ENCODE results near the gene MGAT2.
"Not testable (repeated sequence)": the region's sequence is repeated elsewhere in the genome, so short reads cannot be mapped to it uniquely, and the experiment has no call there.

MGAT2 gene

GRCh38 chr14:49640540-49641417 lies 20.2 kb downstream of the MGAT2 start:
- no peaks in the 10 kb centered on the region for H3K4me1 ChIP-seq (ENCODE audit: control insufficient read depth, insufficient read depth, low read length)

GRCh38 chr14:49641697-49642129 lies 21.1 kb downstream of the MGAT2 start:
- Histone ChIP-seq H3K4me3 (ENCODE audit: low read length) (peak overlapping the region; percentile 10), H3K27ac (ENCODE audit: low read depth, low read length) (peak overlapping the region; percentile 27), H3K27me3 (ENCODE audit: control insufficient read depth, insufficient read depth, low read length) (no peaks in the 10 kb centered on the region), H3K36me3 (ENCODE audit: control insufficient read depth, insufficient read depth, low read length) (no peaks in the 10 kb centered on the region), H3K9ac (ENCODE audit: low read length) (no peak overlapping the region), H3K4me1 (ENCODE audit: control insufficient read depth, insufficient read depth, low read length) (no peaks in the 10 kb centered on the region)

More at GRCh38 chr14:49640540-49641417, 20.2 kb downstream of the MGAT2 start:
- H3K27ac ChIP-seq (ENCODE audit: low read depth, low read length): no peak overlapping the region
- no peak overlapping the region for H3K4me3 ChIP-seq (ENCODE audit: low read length)
- no peak overlapping the region for H3K9ac ChIP-seq (ENCODE audit: low read length)
- H3K36me3 ChIP-seq (ENCODE audit: control insufficient read depth, insufficient read depth, low read length): no peaks in the 10 kb centered on the region
- no peaks in the 10 kb centered on the region for H3K27me3 ChIP-seq (ENCODE audit: control insufficient read depth, insufficient read depth, low read length)

- Histone ChIP-seq H3K4me1 (ENCODE audit: control insufficient read depth, insufficient read depth, low read length) (no peaks in the 10 kb centered on the region), H3K27ac (ENCODE audit: low read depth, low read length) (peak overlapping the region; percentile 27), H3K4me3 (ENCODE audit: low read length) (no peak overlapping the region), H3K27me3 (ENCODE audit: control insufficient read depth, insufficient read depth, low read length) (no peaks in the 10 kb centered on the region), H3K9ac (ENCODE audit: low read length) (no peak overlapping the region), H3K36me3 (ENCODE audit: control insufficient read depth, insufficient read depth, low read length) (no peaks in the 10 kb centered on the region)
These were observed 21.6 kb downstream of the MGAT2 start for GRCh38 chr14:49642163-49642562.

DNA sequence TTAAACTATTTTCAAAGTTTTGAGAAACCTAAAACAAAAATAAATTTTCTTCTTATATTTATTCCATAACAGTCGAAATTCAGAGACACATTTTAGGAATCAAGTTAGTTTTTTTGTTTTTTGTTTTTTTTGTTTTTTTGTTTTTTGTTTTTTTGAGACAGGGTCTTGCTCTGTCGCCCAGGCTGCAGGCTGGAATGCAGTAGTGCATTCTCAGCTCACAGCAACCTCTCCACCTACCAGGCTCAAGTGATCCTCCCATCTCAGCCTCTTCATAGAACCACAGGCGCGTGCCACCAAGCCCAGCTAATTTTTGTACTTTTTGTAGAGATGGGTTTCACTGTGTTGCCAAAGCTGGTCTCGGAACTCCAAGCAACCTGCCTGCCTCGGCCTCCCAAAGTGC lies 32.9 kb downstream of the MGAT2 start:
- H3K27me3 ChIP-seq (ENCODE audit: control insufficient read depth, insufficient read depth, low read length): no peaks in the 10 kb centered on the region
- no peak overlapping the region for H3K27ac ChIP-seq (ENCODE audit: low read depth, low read length)
- no peak overlapping the region for H3K4me3 ChIP-seq (ENCODE audit: low read length)
- H3K9ac ChIP-seq (ENCODE audit: low read length): no peak overlapping the region
- no peaks in the 10 kb centered on the region for H3K36me3 ChIP-seq (ENCODE audit: control insufficient read depth, insufficient read depth, low read length)
- H3K4me1 ChIP-seq (ENCODE audit: control insufficient read depth, insufficient read depth, low read length): no peaks in the 10 kb centered on the region

GRCh38 chr14:49654511-49654910 lies 33.9 kb downstream of the MGAT2 start:
- Histone ChIP-seq H3K36me3 (ENCODE audit: control insufficient read depth, insufficient read depth, low read length) (no peaks in the 10 kb centered on the region), H3K27ac (ENCODE audit: low read depth, low read length) (no peak overlapping the region), H3K4me1 (ENCODE audit: control insufficient read depth, insufficient read depth, low read length) (no peaks in the 10 kb centered on the region), H3K27me3 (ENCODE audit: control insufficient read depth, insufficient read depth, low read length) (no peaks in the 10 kb centered on the region), H3K4me3 (ENCODE audit: low read length) (no peak overlapping the region), H3K9ac (ENCODE audit: low read length) (no peak overlapping the region)

- not testable (repeated sequence) for H3K4me1 ChIP-seq (ENCODE audit: control insufficient read depth, insufficient read depth, low read length)
These were observed 36.9 kb downstream of the MGAT2 start for GRCh38 chr14:49657500-49657899.

DNA sequence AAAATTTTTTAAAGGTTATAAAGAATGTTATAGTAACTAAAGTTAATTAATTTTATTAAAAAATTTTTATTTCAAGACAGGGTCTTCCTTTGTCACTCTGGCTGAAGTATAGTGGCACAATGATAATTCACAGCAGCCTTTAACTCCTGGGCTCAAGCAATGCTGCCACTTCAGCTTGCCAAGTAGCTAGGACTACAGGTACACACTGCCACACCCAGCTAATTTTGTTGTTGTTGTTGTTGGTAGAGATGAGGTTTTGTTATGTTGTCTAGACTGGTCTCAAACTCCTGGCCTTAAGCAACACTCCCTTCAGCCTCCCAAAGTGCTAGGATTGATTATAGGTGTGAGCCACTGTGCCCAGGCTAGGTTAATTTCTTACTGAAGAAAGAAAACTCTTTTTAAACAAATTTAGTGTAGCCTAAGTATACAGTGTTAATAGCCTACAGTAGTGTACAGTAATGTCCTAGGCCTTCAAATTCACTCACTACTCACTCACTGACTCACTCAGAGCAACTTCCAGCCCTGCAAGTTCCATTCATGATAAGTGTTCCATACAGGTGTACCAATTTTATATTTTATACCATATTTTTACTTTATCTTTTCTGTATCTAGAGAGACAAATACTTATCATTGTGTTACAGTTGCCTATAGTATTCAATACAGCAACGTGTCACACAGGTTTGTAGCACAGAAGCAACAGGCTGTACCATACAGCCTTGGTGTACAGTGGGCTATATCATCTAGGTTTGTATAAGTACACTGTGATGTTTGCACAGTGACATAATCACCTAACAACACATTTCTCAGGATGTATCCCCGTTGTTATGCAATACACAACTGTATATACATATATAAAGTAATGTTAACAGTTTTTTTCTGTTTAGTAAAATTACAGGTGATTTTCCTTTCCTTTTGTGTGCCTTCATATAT lies 39.2 kb downstream of the MGAT2 start:
- H3K9ac ChIP-seq (ENCODE audit: low read length): no peak overlapping the region
- no peak overlapping the region for H3K4me3 ChIP-seq (ENCODE audit: low read length)
- no peaks in the 10 kb centered on the region for H3K4me1 ChIP-seq (ENCODE audit: control insufficient read depth, insufficient read depth, low read length)
- no peaks in the 10 kb centered on the region for H3K36me3 ChIP-seq (ENCODE audit: control insufficient read depth, insufficient read depth, low read length)
- H3K27ac ChIP-seq (ENCODE audit: low read depth, low read length): no peak overlapping the region
- H3K27me3 ChIP-seq (ENCODE audit: control insufficient read depth, insufficient read depth, low read length): no peaks in the 10 kb centered on the region

More at GRCh38 chr14:49657500-49657899, 36.9 kb downstream of the MGAT2 start:
- not testable (repeated sequence) for H3K27ac ChIP-seq (ENCODE audit: low read depth, low read length); H3K9ac ChIP-seq (ENCODE audit: low read length); H3K27me3 ChIP-seq (ENCODE audit: control insufficient read depth, insufficient read depth, low read length); H3K36me3 ChIP-seq (ENCODE audit: control insufficient read depth, insufficient read depth, low read length); H3K4me3 ChIP-seq (ENCODE audit: low read length)

DNA sequence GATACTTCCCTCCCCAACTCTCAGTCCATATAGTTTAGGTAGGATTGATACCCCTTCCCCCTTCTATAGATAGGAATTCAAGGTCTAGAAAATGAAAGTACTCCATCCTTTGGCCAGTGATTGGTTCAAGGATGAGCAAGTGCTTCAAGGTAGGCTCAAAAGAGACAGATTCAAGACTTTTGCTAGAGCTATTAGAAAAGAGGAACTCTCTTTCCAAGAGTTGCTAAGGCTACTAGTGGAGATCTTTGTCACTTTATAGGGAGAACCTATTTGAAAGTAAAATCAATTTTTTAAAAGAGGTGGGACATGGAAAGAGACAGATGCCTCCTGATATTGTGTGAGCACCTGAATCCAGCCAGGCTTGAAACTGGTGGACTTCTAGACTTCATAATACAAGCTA lies 49.9 kb downstream of the MGAT2 start:
- Histone ChIP-seq H3K27ac (ENCODE audit: low read depth, low read length) (no peak overlapping the region), H3K4me3 (ENCODE audit: low read length) (no peak overlapping the region), H3K27me3 (ENCODE audit: control insufficient read depth, insufficient read depth, low read length) (no peaks in the 10 kb centered on the region), H3K9ac (ENCODE audit: low read length) (no peak overlapping the region), H3K4me1 (ENCODE audit: control insufficient read depth, insufficient read depth, low read length) (no peaks in the 10 kb centered on the region), H3K36me3 (ENCODE audit: control insufficient read depth, insufficient read depth, low read length) (no peaks in the 10 kb centered on the region)

Measured in rectal smooth muscle tissue (tissue), 1 donor.